Left cardiac atrium (tissue), 4 donors: ENCODE data around the gene SUB1. TPM values are rescaled to one million over a fixed set of nuclear protein-coding genes. Genes with fewer than 3 reads are reported as not detected.
A peak's percentile ranks its signal among the peaks of the same experiment; 100 is the strongest.
"Not testable (repeated sequence)": the region's sequence is repeated elsewhere in the genome, so short reads cannot be mapped to it uniquely, and the experiment has no call there.

Source experiments
- ATAC-seq, 2 donors: fragments of 200-7000 bp; cut with Tn5 transposase; one replicate each; pipeline ENCODE4 v1.9.1; 2020; ENCODE audit warnings: mild to moderate bottlenecking in 2 of 2, moderate library complexity in 2 of 2
- DNase-seq: peaks from one replicate; pipeline ENCODE4 v3.0.0-alpha.2; 2020
- intact Hi-C, 2 donors: fragments of 100-400 bp; cut with DNase I; formaldehyde crosslinking; loops; one replicate each; pipeline versions ENCODE4 v1.14.1 to v1.15.1; 2022 to 2023
- long read RNA-seq: library from polyadenylated mRNA; unstranded; transcript quantifications from one replicate; pipeline ENCODE4 v2.0.0, GENCODE V29; 2021
- total RNA-seq, 2 donors: library from RNA; stranded (reverse); fragmentation: NEBNext Ultra II Directional; extraction: Animal tissue kit (Norgen Biotek cat#: 25700); gene quantifications; one replicate each; pipeline ENCODE4 v1.2.1, GENCODE V29; 2021
- donor health status: DM: no; HTN: yes; CAD: no.
- donor health status: DM: no; HTN: yes; CAD: no; lungs with severe emphysema.
- donor health status: DM: yes; HTN: yes; CAD: no.
- donor health status: Dilated cardiomyopathy.

The SUB1 gene
- total RNA-seq: 100 to 1,000 TPM; 192 to 204 TPM
- long read RNA-seq, full-length matches to known transcripts: 61 of 65 reads
- long read RNA-seq, partial matches to known transcripts: 0 of 65 reads
- long read RNA-seq, other reads (novel, unspliced or antisense): 4 of 65 reads

GRCh38 chr5:32585446-32586275, at the start of gene SUB1:
Gene SUB1, plus strand, starts transcription at chr5:32585557. Its CDS starts 2,956 bp downstream, at chr5:32588513.
- DNase-seq (peak; percentile 97), ATAC-seq (peak; percentile 97 to 98)
- intact Hi-C loops: no loop called here

DNA sequence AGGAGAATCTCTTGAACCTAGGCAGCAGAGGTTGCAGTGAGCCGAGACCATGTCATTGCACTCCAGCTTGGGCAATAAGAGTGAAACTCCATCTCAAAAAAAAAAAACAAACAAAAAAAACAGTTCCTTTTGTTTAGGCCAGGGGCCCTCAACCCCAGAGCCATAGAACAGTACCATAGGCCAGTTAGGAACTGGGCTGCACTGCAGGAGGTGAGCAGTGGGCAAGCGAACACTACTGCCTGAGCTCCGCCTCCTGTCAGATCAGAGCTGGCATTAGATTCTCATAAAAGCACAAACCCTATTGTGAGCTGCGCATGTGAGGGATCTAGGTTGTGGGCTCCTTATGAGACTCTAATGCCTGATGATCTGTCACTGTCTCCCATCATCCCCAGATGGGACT, 49.1 kb upstream of the SUB1 start:
- intact Hi-C loops: no loop called here
- ATAC-seq (no peak), DNase-seq (no peak)

- peak in 1 of 2 donors; percentile 53 for ATAC-seq
- DNase-seq, intact Hi-C loops: not testable (repeated sequence)
Measured at GRCh38 chr5:32537437-32538029, 47.8 kb upstream of the SUB1 start.

- ATAC-seq: peak; percentile 60 to 72
- DNase-seq: peak; percentile 27
Measured at GRCh38 chr5:32538031-32538547, 47.3 kb upstream of the SUB1 start.

GRCh38 chr5:32539981-32540845, 45.1 kb upstream of the SUB1 start:
- intact Hi-C loops: no loop called here
- ATAC-seq: no peak
- no peak for DNase-seq

More at GRCh38 chr5:32538031-32538547, 47.3 kb upstream of the SUB1 start:
- intact Hi-C loops: no loop called here

DNA sequence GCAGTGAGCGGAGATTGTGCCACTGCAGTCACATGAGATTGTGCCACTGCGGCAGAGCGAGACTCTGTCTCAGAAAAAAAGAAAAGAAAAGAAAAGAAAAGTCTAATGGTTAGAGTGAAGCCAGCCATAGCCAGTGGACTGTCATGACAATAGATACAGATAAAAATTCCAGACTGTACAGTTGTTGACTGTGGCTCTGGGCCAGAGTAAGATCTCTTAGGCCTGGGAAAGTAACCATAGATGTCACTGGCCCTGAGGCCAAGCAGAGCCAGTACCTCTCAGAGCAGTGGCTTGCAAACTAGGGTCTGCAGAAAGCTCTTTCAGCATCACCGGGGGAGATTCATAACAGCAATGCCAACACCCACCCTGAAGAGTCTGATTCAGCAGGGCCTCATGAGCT, 44.1 kb upstream of the SUB1 start:
- intact Hi-C loops: no loop called here
- DNase-seq (no peak), ATAC-seq (no peak)

GRCh38 chr5:32542216-32543059, 42.9 kb upstream of the SUB1 start:
- no peak for DNase-seq
- no peak for ATAC-seq

DNA sequence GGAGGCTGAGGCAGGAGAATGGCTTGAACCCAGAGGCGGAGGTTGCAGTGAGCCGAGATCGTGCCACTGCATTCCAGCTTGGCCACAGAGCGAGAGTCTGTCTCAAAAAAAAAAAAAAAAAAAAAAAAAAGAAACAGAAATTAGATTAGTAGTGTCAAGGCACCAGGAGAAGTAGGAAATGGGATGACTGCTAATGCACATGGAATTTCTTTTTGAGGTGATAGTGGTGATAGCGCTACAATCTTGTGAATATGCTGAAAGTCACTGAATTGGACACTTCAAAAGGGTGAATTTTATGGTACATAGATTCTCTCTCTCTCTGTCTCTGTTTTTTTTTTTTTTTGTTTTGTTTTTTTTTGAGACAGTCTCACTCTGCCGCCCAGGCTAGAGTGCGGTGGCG, 42.1 kb upstream of the SUB1 start:
- DNase-seq: no peak
- intact Hi-C loops: no loop called here
- ATAC-seq: no peak

More at GRCh38 chr5:32542216-32543059, 42.9 kb upstream of the SUB1 start:
- intact Hi-C loops: no loop called here

DNA sequence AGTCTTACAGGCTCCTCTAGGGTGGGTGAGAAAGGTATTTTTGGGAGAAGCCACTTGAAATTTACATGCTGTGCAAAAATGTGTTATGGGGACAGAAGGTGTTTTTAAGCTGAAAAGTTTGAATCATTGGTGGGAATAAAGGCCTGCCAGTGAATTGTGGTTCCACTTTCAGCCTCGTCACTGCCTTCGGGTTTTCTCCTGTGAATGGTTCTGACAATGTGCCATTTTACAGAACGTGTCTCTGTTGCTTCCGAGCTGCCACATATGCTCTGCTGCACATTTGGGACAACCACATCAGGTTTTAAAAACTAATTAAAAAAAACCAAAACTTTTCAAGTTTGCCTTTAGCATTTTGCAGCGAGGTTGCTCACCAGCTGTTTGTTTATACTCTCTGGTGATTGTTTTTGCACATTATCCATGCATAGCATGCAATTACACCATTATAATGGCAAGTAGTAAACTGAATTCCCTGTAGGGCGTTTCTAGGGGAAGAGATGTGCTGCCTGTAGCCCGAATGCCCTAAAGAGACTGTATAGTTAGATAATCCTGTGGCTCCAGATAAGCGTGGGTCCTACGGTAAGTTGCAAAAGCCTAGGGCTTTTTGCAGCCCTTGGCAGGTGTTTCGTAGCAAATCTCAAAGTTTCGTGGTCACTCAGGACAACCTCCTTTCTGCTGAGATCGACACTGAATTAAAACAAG, 40.1 kb upstream of the SUB1 start:
- DNase-seq: no peak
- intact Hi-C loops: no loop called here
- ATAC-seq: no peak

- DNase-seq (no peak), ATAC-seq (peak; percentile 91 to 98)
- intact Hi-C loops: no loop called here
Measured at GRCh38 chr5:32551194-32551593, 34.2 kb upstream of the SUB1 start.

DNA sequence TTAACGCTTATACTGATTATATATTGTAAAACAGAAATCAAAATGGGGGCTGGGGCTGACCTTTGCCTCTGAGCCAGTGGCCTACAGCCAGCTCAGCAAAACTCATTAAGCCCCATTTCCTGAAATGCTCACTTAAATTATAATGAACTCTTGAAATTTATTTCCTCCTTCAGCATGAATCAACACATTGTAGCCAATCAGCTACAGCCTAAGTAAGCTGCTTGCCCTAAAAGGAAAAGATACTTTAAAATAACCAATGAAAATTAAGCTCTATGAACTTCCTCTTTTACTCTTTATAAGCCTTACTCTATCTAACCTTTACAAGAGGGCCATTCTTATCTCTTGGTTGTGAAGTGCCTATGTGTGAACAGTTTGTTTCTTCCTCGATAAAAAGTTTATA, 33.5 kb upstream of the SUB1 start:
- DNase-seq: no peak
- intact Hi-C loops: no loop called here
- no peak for ATAC-seq

DNA sequence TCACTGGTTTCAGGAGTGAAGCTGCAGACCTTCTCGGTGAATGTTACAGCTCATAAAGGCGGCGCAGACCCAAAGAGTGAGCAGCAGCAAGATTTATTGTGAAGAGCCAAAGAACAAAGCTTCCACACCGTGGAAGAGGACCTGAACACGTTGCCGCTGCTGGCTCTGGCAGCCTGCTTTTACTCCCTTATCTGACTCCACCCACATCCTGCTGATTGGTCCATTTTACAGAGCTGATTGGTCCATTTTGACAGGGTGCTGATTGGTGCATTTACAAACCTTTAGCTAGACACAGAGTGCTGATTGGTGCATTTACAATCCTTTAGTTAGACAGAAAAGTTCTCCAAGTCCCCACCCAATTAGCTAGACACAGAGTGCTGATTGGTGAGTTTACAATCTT, 32.9 kb upstream of the SUB1 start:
- DNase-seq, intact Hi-C loops: not testable (repeated sequence)

DNA sequence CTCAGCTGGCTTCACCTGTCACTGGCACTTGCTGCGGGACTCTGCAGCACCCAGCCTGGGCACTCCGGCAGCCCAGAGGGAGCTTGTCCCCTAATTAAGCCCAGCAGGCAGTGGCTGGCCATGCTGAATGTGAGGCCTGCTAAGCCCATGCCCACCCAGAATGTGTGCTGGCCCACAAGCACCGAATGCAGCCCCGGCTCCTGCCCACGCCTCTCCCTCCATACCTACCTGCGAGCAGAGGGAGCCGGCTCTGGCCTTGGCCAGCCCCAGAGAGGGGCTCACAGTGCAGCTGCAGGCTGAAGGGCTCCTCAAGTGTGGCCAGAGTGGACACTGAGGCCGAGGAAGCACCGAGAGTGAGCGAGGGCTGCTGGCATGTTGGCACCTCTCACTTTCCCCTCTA, 32.4 kb upstream of the SUB1 start:
- ATAC-seq (no peak), DNase-seq (no peak)
- intact Hi-C loops: no loop called here

More for the DNA sequence above, 32.9 kb upstream of the SUB1 start:
- not testable (repeated sequence) for ATAC-seq

GRCh38 chr5:32554181-32554780, 31.1 kb upstream of the SUB1 start:
- DNase-seq, ATAC-seq, intact Hi-C loops: not testable (repeated sequence)

GRCh38 chr5:32556543-32556942, 28.8 kb upstream of the SUB1 start:
- ATAC-seq, DNase-seq, intact Hi-C loops: not testable (repeated sequence)

DNA sequence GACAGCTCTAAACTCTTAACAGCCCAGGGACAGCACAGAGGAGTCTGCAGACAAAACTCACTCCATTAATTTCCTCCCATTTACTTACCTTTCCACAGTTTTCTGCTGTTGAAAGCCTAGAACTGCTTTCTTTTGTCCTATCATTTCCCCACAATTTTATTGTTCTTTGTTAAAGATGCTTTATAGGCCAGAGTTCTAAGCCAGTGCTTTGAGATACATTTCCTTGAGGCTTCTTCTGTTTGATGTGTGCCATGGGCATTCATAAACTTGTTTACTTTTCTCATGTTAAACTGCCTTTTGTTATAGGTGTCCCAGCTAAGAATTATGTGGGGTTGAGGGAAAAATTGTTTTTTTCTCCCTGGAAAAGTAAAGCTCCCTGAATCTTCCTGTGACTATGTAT, 25.9 kb upstream of the SUB1 start:
- ATAC-seq: no peak
- no peak for DNase-seq
- intact Hi-C loops: no loop called here

DNA sequence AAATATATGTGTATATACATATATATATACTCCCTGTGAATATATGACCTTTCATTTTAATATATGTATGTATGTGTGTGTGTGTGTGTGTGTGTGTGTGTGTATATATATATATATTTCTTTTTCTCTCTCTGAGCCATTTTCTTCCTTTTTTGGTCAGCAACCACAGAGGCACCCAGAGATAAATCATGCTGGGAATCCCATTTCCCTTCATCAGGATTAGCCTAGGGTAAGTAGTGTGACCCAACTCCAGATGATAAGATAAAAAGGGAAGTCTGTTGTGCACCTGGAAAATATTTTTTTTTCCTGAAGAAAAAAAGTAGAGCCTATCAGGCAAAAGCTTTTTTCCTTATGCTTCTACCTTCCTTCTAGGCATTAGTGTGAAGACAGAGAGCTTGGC, 25.4 kb upstream of the SUB1 start:
- no peak for ATAC-seq
- intact Hi-C loops: no loop called here
- DNase-seq: no peak
